ENCODE results near the gene ZMYND12. TPM values are rescaled to one million over a fixed set of nuclear protein-coding genes. Genes with fewer than 3 reads are reported as not detected.
"Not testable (repeated sequence)": the region's sequence is repeated elsewhere in the genome, so short reads cannot be mapped to it uniquely, and the experiment has no call there.

ZMYND12 gene
- 1 to 10 TPM in 1 of 2 experiments, under 1 TPM in 1; 0.96 to 1.3 TPM for total RNA-seq

GRCh38 chr1:42456010-42456753 is at the start of gene ZMYND12, which contains the start of gene PPCS:
Gene ZMYND12, minus strand, starts transcription at chr1:42456022. Its CDS starts 25 bp downstream, at chr1:42455997.
Gene PPCS, plus strand, starts transcription at chr1:42456543. Its CDS starts 23 bp downstream, at chr1:42456566.
- POLR2A ChIA-PET: interaction anchor here (0.9 to 1.9 kb wide), 10 partner anchors 10 to 1765 kb away, joined by 3 to 11 read pairs (median 4); partner anchors contain the start of genes C1orf50, FOXJ3, NFYC and P3H1
- Mint-ChIP-seq H3K36me3 (ENCODE audit: low read depth) (peaks cover 42% of the 10 kb centered on the region), H3K27ac (peak within 1 kb of the TSS; percentile 94), H3K9me3 (no peaks in the 10 kb centered on the region), H3K4me3 (peak within 1 kb of the TSS; percentile 91), H3K4me1 (peaks cover 41% of the 10 kb centered on the region), H3K27me3 (peaks cover 1% of the 10 kb centered on the region)
- peak; percentile 90 for DNase-seq
- CTCF ChIA-PET: interaction anchor here (0.8 kb wide), 1 partner anchor 310 kb away, joined by 3 read pairs; no protein-coding TSS in a partner anchor

GRCh38 chr1:42504535-42505128 is 48.8 kb upstream of the ZMYND12 start:
- POLR2A ChIA-PET: no interaction called here

GRCh38 chr1:42502031-42502430 is 46.2 kb upstream of the ZMYND12 start:
- H3K4me1 Mint-ChIP-seq, CTCF ChIA-PET, DNase-seq, H3K27me3 Mint-ChIP-seq, POLR2A ChIA-PET, H3K4me3 Mint-ChIP-seq, H3K27ac Mint-ChIP-seq: not testable (repeated sequence)
- Mint-ChIP-seq H3K36me3 (ENCODE audit: low read depth) (peaks cover 17% of the 10 kb centered on the region), H3K9me3 (peaks cover 28% of the 10 kb centered on the region)

More at GRCh38 chr1:42504535-42505128, 48.8 kb upstream of the ZMYND12 start:
- Mint-ChIP-seq H3K36me3 (ENCODE audit: low read depth) (peaks cover 14% of the 10 kb centered on the region), H3K9me3 (peaks cover 33% of the 10 kb centered on the region), H3K27ac (no peak overlapping the region), H3K27me3 (no peaks in the 10 kb centered on the region), H3K4me3 (no peak overlapping the region), H3K4me1 (no peaks in the 10 kb centered on the region)
- DNase-seq: no peak
- CTCF ChIA-PET: no interaction called here

- H3K9me3 Mint-ChIP-seq: no peaks in the 10 kb centered on the region
- H3K4me1 Mint-ChIP-seq: no peaks in the 10 kb centered on the region
- POLR2A ChIA-PET: no interaction called here
- no peak for DNase-seq
- no peak overlapping the region for H3K27ac Mint-ChIP-seq
- no peaks in the 10 kb centered on the region for H3K27me3 Mint-ChIP-seq
- CTCF ChIA-PET: no interaction called here
- H3K4me3 Mint-ChIP-seq: no peak overlapping the region
- H3K36me3 Mint-ChIP-seq (ENCODE audit: low read depth): peaks cover 2% of the 10 kb centered on the region
Observed at GRCh38 chr1:42490237-42490636, 34.4 kb upstream of the ZMYND12 start.

GRCh38 chr1:42484382-42484781 is 28.6 kb upstream of the ZMYND12 start:
- H3K27ac Mint-ChIP-seq: no peak overlapping the region
- H3K9me3 Mint-ChIP-seq: no peaks in the 10 kb centered on the region
- CTCF ChIA-PET: no interaction called here
- POLR2A ChIA-PET: no interaction called here
- DNase-seq: no peak
- no peak overlapping the region for H3K4me3 Mint-ChIP-seq
- H3K36me3 Mint-ChIP-seq (ENCODE audit: low read depth): no peaks in the 10 kb centered on the region
- H3K4me1 Mint-ChIP-seq: no peaks in the 10 kb centered on the region
- no peaks in the 10 kb centered on the region for H3K27me3 Mint-ChIP-seq

GRCh38 chr1:42482635-42483153 is 26.9 kb upstream of the ZMYND12 start:
- no peaks in the 10 kb centered on the region for H3K4me1 Mint-ChIP-seq
- no peaks in the 10 kb centered on the region for H3K36me3 Mint-ChIP-seq (ENCODE audit: low read depth)
- DNase-seq: no peak
- no peaks in the 10 kb centered on the region for H3K27me3 Mint-ChIP-seq
- ChIA-PET CTCF (no interaction called here), POLR2A (no interaction called here)
- H3K4me3 Mint-ChIP-seq: no peak overlapping the region
- H3K9me3 Mint-ChIP-seq: no peaks in the 10 kb centered on the region
- H3K27ac Mint-ChIP-seq: no peak overlapping the region

- no peaks in the 10 kb centered on the region for H3K36me3 Mint-ChIP-seq (ENCODE audit: low read depth)
- H3K9me3 Mint-ChIP-seq: no peaks in the 10 kb centered on the region
- no peak for DNase-seq
- ChIA-PET CTCF (no interaction called here), POLR2A (no interaction called here)
- no peaks in the 10 kb centered on the region for H3K27me3 Mint-ChIP-seq
- no peak overlapping the region for H3K27ac Mint-ChIP-seq
- H3K4me3 Mint-ChIP-seq: no peak overlapping the region
- no peaks in the 10 kb centered on the region for H3K4me1 Mint-ChIP-seq
Observed at GRCh38 chr1:42480921-42481320, 25.1 kb upstream of the ZMYND12 start.

- no peaks in the 10 kb centered on the region for H3K9me3 Mint-ChIP-seq
- CTCF ChIA-PET: no interaction called here
- H3K27ac Mint-ChIP-seq: no peak overlapping the region
- DNase-seq: no peak
- no peaks in the 10 kb centered on the region for H3K36me3 Mint-ChIP-seq (ENCODE audit: low read depth)
- H3K4me3 Mint-ChIP-seq: no peak overlapping the region
- H3K27me3 Mint-ChIP-seq: no peaks in the 10 kb centered on the region
- H3K4me1 Mint-ChIP-seq: no peaks in the 10 kb centered on the region
- POLR2A ChIA-PET: no interaction called here
Observed at GRCh38 chr1:42479621-42480020, 23.8 kb upstream of the ZMYND12 start.

GRCh38 chr1:42477775-42478174 is 22.0 kb upstream of the ZMYND12 start:
- POLR2A ChIA-PET: no interaction called here
- no peaks in the 10 kb centered on the region for H3K36me3 Mint-ChIP-seq (ENCODE audit: low read depth)
- no peaks in the 10 kb centered on the region for H3K4me1 Mint-ChIP-seq
- no peaks in the 10 kb centered on the region for H3K9me3 Mint-ChIP-seq
- no peak for DNase-seq
- no peaks in the 10 kb centered on the region for H3K27me3 Mint-ChIP-seq
- H3K27ac Mint-ChIP-seq: no peak overlapping the region
- CTCF ChIA-PET: no interaction called here
- H3K4me3 Mint-ChIP-seq: no peak overlapping the region

- CTCF ChIA-PET; H3K4me3 Mint-ChIP-seq; H3K27ac Mint-ChIP-seq; H3K36me3 Mint-ChIP-seq (ENCODE audit: low read depth); POLR2A ChIA-PET; DNase-seq; H3K4me1 Mint-ChIP-seq; H3K27me3 Mint-ChIP-seq; H3K9me3 Mint-ChIP-seq: not testable (repeated sequence)
Observed at GRCh38 chr1:42477354-42477753, 21.5 kb upstream of the ZMYND12 start.

- Mint-ChIP-seq H3K27ac (no peak overlapping the region), H3K9me3 (no peaks in the 10 kb centered on the region), H3K27me3 (no peaks in the 10 kb centered on the region), H3K4me3 (no peak overlapping the region), H3K36me3 (ENCODE audit: low read depth) (no peaks in the 10 kb centered on the region), H3K4me1 (no peaks in the 10 kb centered on the region)
- POLR2A ChIA-PET: no interaction called here
- DNase-seq: no peak
- CTCF ChIA-PET: no interaction called here
Observed at GRCh38 chr1:42476605-42477004, 20.8 kb upstream of the ZMYND12 start.

- Mint-ChIP-seq H3K9me3 (no peaks in the 10 kb centered on the region), H3K4me3 (no peak overlapping the region), H3K36me3 (ENCODE audit: low read depth) (no peaks in the 10 kb centered on the region), H3K27me3 (no peaks in the 10 kb centered on the region), H3K27ac (no peak overlapping the region), H3K4me1 (no peaks in the 10 kb centered on the region)
- CTCF ChIA-PET: no interaction called here
- POLR2A ChIA-PET: interaction anchor here (1.5 kb wide), 1 partner anchor 13 kb away, joined by 4 read pairs; no protein-coding TSS in a partner anchor
- DNase-seq: no peak
Observed at GRCh38 chr1:42469727-42470126, 13.9 kb upstream of the ZMYND12 start.

GRCh38 chr1:42466030-42466429 is 10.2 kb upstream of the ZMYND12 start:
- H3K27ac Mint-ChIP-seq: no peak overlapping the region
- ChIA-PET CTCF (no interaction called here), POLR2A (no interaction called here)
- peaks cover 11% of the 10 kb centered on the region for H3K36me3 Mint-ChIP-seq (ENCODE audit: low read depth)
- H3K9me3 Mint-ChIP-seq: no peaks in the 10 kb centered on the region
- no peak for DNase-seq
- H3K4me3 Mint-ChIP-seq: no peak overlapping the region
- H3K27me3 Mint-ChIP-seq: no peaks in the 10 kb centered on the region
- H3K4me1 Mint-ChIP-seq: peaks cover 24% of the 10 kb centered on the region

All from activated CD4-positive, alpha-beta memory T cell treated with anti-CD3 and anti-CD28 coated beads, Interleukin-2, amount 10 ng/mL, durations not matched to agents 7 days and 5 days (primary cell).